B cell (primary cell): ENCODE measurements around the gene FZD1.

Source experiments
- EZH2 ChIP-seq: IDR thresholded peaks from 2 replicates; pipeline ENCODE4 v1.6.1; 2012; ENCODE audit warnings: borderline replicate concordance, low read depth, mild to moderate bottlenecking, moderate library complexity, low read length; ENCODE audit not compliant: insufficient read depth, poor library complexity, severe bottlenecking
- TF ChIP-seq, protein P1 (sequence below): fragments of 200-600 bp; IDR thresholded peaks from one replicate; pipeline ENCODE4 v1.8.0; 2022; ENCODE audit warnings: antibody characterized with exemption, mild to moderate bottlenecking

DNA sequence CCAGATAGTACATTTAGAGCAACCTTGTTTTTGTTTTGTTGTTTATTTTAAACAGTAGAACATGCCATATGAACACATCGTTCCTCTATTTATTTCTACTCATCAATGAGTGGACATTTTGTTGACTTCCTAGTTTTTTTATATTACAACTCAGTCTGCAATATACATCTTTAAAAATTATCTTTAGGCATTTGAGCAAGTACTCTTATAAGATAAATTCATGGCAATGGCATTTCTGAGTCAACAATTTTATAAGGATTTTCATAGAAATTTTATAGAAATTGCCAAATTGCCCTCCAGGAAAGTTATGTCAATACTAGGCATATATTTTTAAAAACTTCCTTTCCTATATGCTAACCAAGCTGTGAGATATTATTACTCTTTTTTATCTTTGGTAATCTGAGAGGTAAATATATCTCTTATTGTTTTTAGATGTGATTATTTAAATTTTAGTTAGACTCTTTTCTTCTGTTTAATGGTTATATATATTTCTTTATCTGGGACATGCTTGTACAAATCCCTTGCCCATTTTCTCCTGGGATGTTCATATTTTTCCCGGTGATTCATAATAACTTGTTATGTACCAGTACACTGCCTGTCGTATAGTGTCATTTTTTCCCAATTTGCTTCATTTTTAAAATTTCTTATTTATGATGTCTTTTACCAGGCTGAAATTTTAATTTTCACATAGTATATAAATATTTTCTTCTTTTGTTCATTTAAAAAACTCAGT is 50.5 kb downstream of the FZD1 start:
- TF ChIP-seq, protein P1, sequence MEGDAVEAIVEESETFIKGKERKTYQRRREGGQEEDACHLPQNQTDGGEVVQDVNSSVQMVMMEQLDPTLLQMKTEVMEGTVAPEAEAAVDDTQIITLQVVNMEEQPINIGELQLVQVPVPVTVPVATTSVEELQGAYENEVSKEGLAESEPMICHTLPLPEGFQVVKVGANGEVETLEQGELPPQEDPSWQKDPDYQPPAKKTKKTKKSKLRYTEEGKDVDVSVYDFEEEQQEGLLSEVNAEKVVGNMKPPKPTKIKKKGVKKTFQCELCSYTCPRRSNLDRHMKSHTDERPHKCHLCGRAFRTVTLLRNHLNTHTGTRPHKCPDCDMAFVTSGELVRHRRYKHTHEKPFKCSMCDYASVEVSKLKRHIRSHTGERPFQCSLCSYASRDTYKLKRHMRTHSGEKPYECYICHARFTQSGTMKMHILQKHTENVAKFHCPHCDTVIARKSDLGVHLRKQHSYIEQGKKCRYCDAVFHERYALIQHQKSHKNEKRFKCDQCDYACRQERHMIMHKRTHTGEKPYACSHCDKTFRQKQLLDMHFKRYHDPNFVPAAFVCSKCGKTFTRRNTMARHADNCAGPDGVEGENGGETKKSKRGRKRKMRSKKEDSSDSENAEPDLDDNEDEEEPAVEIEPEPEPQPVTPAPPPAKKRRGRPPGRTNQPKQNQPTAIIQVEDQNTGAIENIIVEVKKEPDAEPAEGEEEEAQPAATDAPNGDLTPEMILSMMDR = no peak
- no peak for TF ChIP-seq EZH2
